ENCODE results near the gene APOO. TPM values are rescaled to one million over a fixed set of nuclear protein-coding genes. Genes with fewer than 3 reads are reported as not detected.

Gene APOO
- total RNA-seq, 2 donors from 2014 or later: 47.9 to 74.2 TPM

GRCh38 chrX:23838953-23839352 lies 68.8 kb downstream of the APOO start:
- peaks cover 7% of the 10 kb centered on the region for H3K9me3 Mint-ChIP-seq
- no peak for TF ChIP-seq CTCF (conservative IDR thresholded peaks at IDR 0.05)
- Histone ChIP-seq H3K4me1 (ENCODE audit: control insufficient read depth, insufficient read depth, low read length) (no peaks in the 10 kb centered on the region), H3K4me3 (ENCODE audit: low read length) (no peak overlapping the region), H3K9me3 (ENCODE audit: control insufficient read depth, low read length) (no peaks in the 10 kb centered on the region), H3K36me3 (ENCODE audit: control insufficient read depth, insufficient read depth, low read length) (no peaks in the 10 kb centered on the region), H3K9ac (ENCODE audit: extremely low read depth, low read length, poor library complexity, severe bottlenecking) (no peak overlapping the region), H3K27me3 (ENCODE audit: control insufficient read depth, insufficient read depth, low read length, poor library complexity, severe bottlenecking) (no peaks in the 10 kb centered on the region), H3K27ac (ENCODE audit: low read depth, low read length) (no peak overlapping the region)
- H3K4me3 Mint-ChIP-seq: no peak overlapping the region
- no peak for DNase-seq
- peaks cover 37% of the 10 kb centered on the region for H3K36me3 Mint-ChIP-seq (ENCODE audit: low read depth)
- H3K27me3 Mint-ChIP-seq (ENCODE audit: insufficient read depth): no peaks in the 10 kb centered on the region
- H3K4me1 Mint-ChIP-seq: peaks cover 20% of the 10 kb centered on the region
- WGBS, 2 experiments (ENCODE audit: insufficient coverage in 1 of 2, insufficient read length in 1 of 2): 82% methylated on average over 1 of the region's 1 CpG; no CpG with 5 or more reads in 1 of the 2 experiments
- peak overlapping the region; percentile 77 for H3K27ac Mint-ChIP-seq

GRCh38 chrX:23832721-23833120 lies 75.0 kb downstream of the APOO start:
- WGBS, 2 experiments (ENCODE audit: insufficient coverage in 1 of 2, insufficient read length in 1 of 2): 100% methylated on average over 1 of the region's 1 CpG; no CpG with 5 or more reads in 1 of the 2 experiments
- Histone ChIP-seq H3K4me3 (ENCODE audit: low read length) (no peak overlapping the region), H3K36me3 (ENCODE audit: control insufficient read depth, insufficient read depth, low read length) (no peaks in the 10 kb centered on the region), H3K9ac (ENCODE audit: extremely low read depth, low read length, poor library complexity, severe bottlenecking) (no peak overlapping the region), H3K27ac (ENCODE audit: low read depth, low read length) (peak overlapping the region; percentile 16), H3K9me3 (ENCODE audit: control insufficient read depth, low read length) (no peaks in the 10 kb centered on the region), H3K27me3 (ENCODE audit: control insufficient read depth, insufficient read depth, low read length, poor library complexity, severe bottlenecking) (no peaks in the 10 kb centered on the region), H3K4me1 (ENCODE audit: control insufficient read depth, insufficient read depth, low read length) (no peaks in the 10 kb centered on the region)
- Mint-ChIP-seq H3K9me3 (no peaks in the 10 kb centered on the region), H3K27ac (no peak overlapping the region), H3K27me3 (ENCODE audit: insufficient read depth) (no peaks in the 10 kb centered on the region), H3K4me1 (no peaks in the 10 kb centered on the region), H3K4me3 (no peak overlapping the region), H3K36me3 (ENCODE audit: low read depth) (peaks cover 10% of the 10 kb centered on the region)
- DNase-seq: no peak
- TF ChIP-seq CTCF (conservative IDR thresholded peaks at IDR 0.05): no peak

GRCh38 chrX:23828881-23829280 lies 78.9 kb downstream of the APOO start:
- DNase-seq: no peak
- no peak overlapping the region for H3K27ac Mint-ChIP-seq
- Histone ChIP-seq H3K27ac (ENCODE audit: low read depth, low read length) (no peak overlapping the region), H3K27me3 (ENCODE audit: control insufficient read depth, insufficient read depth, low read length, poor library complexity, severe bottlenecking) (no peaks in the 10 kb centered on the region), H3K36me3 (ENCODE audit: control insufficient read depth, insufficient read depth, low read length) (no peaks in the 10 kb centered on the region), H3K9me3 (ENCODE audit: control insufficient read depth, low read length) (no peaks in the 10 kb centered on the region), H3K9ac (ENCODE audit: extremely low read depth, low read length, poor library complexity, severe bottlenecking) (no peak overlapping the region), H3K4me1 (ENCODE audit: control insufficient read depth, insufficient read depth, low read length) (no peaks in the 10 kb centered on the region), H3K4me3 (ENCODE audit: low read length) (no peak overlapping the region)
- WGBS, 2 experiments (ENCODE audit: insufficient coverage in 1 of 2, insufficient read length in 1 of 2): 88 to 91% methylated on average over 4 to 5 of the region's 5 CpGs
- H3K4me1 Mint-ChIP-seq: no peaks in the 10 kb centered on the region
- no peak for TF ChIP-seq CTCF (conservative IDR thresholded peaks at IDR 0.05)
- no peak overlapping the region for H3K4me3 Mint-ChIP-seq
- peaks cover 5% of the 10 kb centered on the region for H3K36me3 Mint-ChIP-seq (ENCODE audit: low read depth)
- no peaks in the 10 kb centered on the region for H3K9me3 Mint-ChIP-seq
- no peaks in the 10 kb centered on the region for H3K27me3 Mint-ChIP-seq (ENCODE audit: insufficient read depth)

Measured in endodermal cell (in vitro differentiated cells).